Thyroid gland (tissue), 4 donors: ENCODE measurements around the gene DNMT1. TPM values are rescaled to one million over a fixed set of nuclear protein-coding genes. Genes with fewer than 3 reads are reported as not detected.

Experiments used
- DNase-seq, 2 donors: peaks; one replicate each; pipeline ENCODE4 v3.0.0-alpha.2; 2019
- H3K27ac ChIP-seq, 3 donors: fragments of 200-600 bp; sonication (generic); 1 replicate in 2 of 3; 2 replicates in 1 of 3; pipeline ENCODE4 v1.5.1; 2016 to 2019; ENCODE audit warnings: mild to moderate bottlenecking in 1 of 3, moderate library complexity in 1 of 3
- H3K27me3 ChIP-seq: fragments of 200-600 bp; sonication (generic); one replicate; pipeline ENCODE4 v1.5.1; 2019
- H3K36me3 ChIP-seq, 2 donors: fragments of 200-600 bp; sonication (generic); one replicate each; pipeline ENCODE4 v1.5.1; 2016 to 2019
- H3K4me1 ChIP-seq, 2 donors: fragments of 200-600 bp; sonication (generic); one replicate each; pipeline ENCODE4 v1.5.1; 2017 to 2019
- H3K4me3 ChIP-seq, 3 donors: fragments of 200-600 bp; sonication (generic); replicated peaks in 1 of 3; 1 replicate in 2 of 3; 2 replicates in 1 of 3; pipeline ENCODE4 v1.5.1; 2016; ENCODE audit warnings: mild to moderate bottlenecking in 1 of 3
- H3K9me3 ChIP-seq: fragments of 200-600 bp; sonication (generic); one replicate; pipeline ENCODE4 v1.5.1; 2017
- POLR2A ChIP-seq, 2 donors: fragments of 450-650 bp; IDR thresholded peaks; one replicate each; pipeline ENCODE4 v1.6.1; 2017; ENCODE audit warnings: antibody characterized with exemption in 2 of 2, mild to moderate bottlenecking in 2 of 2, moderate library complexity in 1 of 2
- WGBS, 2 donors: methylation state at CpG; one replicate each; pipeline ENCODE4 v1.1.5; 2017; 5-methylcytosine and 5-hydroxymethylcytosine counted together
- intact Hi-C: fragments of 100-400 bp; cut with DNase I; formaldehyde crosslinking; loops from one replicate; pipeline ENCODE4 v1.15.1; 2023
- total RNA-seq, 4 donors: library from RNA; depleted of rRNA; stranded (reverse); fragments of >200 nt; gene quantifications; one replicate each; pipeline ENCODE4 v1.2.3, GENCODE V29; 2016
- TF ChIP-seq, protein P1 (sequence below), 6 experiments: fragments of 200-600 bp in 3 of 6; fragments of 450-650 bp in 3 of 6; sonication (generic) in 3 of 6; IDR thresholded peaks; one replicate each; pipeline ENCODE4 v1.5.1; 2016 to 2019; ENCODE audit warnings: antibody characterized with exemption in 6 of 6, mild to moderate bottlenecking in 2 of 6, inconsistent platforms in 1 of 6, moderate library complexity in 1 of 6

DNMT1 gene
- total RNA-seq, 4 donors from 2014 or later: 31.2 to 49.5 (median 36.0) TPM

DNA sequence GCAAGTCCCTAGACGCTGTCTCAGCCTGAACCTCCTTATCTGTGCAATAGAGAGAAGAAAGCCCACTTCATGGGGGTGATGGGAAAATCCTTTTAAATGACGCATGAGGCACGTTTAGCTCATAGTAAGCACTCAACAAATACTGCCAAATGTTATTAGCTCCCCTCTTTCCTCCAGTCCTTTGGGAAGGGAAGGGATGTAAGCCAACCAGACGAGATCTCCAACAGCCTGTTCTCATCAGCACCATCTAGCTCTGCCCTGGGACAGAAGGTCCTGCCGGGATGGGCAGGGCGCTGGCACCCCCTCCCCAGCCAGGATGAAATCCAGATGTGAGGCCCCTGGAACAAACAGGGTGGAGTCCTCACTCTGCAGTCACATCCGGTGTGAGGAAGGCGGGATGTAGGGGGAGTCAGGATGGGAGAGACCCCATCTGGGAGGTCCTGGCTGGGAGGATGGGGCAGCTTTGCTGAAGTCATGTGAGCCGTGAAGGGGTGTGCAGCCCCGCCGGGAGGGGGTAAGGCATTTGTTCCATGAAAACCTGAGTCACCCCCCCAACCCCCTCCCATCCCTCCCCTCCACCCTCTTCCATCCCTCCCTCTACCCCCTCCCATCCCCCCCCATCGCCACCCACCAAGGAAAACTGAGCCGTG, 31.7 kb upstream of the DNMT1 start:
- peak overlapping the region in 2 of 3 donors; percentile 41 to 62 for H3K27ac ChIP-seq
- H3K4me3 ChIP-seq: no peak overlapping the region
- peak in 1 of 2 donors; percentile 20 for DNase-seq

DNA sequence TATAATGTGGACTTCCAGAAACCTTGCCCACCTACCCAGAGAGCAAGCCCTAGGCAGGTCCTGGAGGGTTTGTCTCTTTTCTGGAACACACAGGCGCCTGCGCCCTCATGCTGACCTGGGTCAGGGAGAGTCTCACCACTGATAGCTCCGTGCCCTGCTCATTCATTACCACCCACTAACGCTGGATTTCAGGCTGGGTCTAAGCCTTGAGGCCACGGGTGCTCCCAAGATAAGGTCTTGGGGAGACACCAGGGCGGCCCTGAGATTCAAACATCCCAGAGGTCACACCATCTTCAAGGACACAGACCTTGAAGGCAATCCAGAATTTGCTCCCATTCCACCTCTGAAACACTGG, 31.2 kb upstream of the DNMT1 start:
- Histone ChIP-seq H3K9me3 (no peaks in the 10 kb centered on the region), H3K27me3 (no peaks in the 10 kb centered on the region), H3K4me1 (peaks cover 8 to 19% of the 10 kb centered on the region in 2 donors), H3K4me3 (no peak overlapping the region), H3K27ac (peak overlapping the region in 2 of 3 donors; percentile 38 to 62), H3K36me3 (no peaks in the 10 kb centered on the region)
- WGBS, 2 donors: 93 to 100% methylated on average over 3 to 6 of the region's 6 CpGs
- no peak for DNase-seq
- TF ChIP-seq, protein P1, sequence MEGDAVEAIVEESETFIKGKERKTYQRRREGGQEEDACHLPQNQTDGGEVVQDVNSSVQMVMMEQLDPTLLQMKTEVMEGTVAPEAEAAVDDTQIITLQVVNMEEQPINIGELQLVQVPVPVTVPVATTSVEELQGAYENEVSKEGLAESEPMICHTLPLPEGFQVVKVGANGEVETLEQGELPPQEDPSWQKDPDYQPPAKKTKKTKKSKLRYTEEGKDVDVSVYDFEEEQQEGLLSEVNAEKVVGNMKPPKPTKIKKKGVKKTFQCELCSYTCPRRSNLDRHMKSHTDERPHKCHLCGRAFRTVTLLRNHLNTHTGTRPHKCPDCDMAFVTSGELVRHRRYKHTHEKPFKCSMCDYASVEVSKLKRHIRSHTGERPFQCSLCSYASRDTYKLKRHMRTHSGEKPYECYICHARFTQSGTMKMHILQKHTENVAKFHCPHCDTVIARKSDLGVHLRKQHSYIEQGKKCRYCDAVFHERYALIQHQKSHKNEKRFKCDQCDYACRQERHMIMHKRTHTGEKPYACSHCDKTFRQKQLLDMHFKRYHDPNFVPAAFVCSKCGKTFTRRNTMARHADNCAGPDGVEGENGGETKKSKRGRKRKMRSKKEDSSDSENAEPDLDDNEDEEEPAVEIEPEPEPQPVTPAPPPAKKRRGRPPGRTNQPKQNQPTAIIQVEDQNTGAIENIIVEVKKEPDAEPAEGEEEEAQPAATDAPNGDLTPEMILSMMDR (IDR thresholded peaks at IDR 0.05): no peak
- no peak for TF ChIP-seq POLR2A (IDR thresholded peaks at IDR 0.05)
- intact Hi-C loops: no loop called here

More for the DNA sequence above, 31.7 kb upstream of the DNMT1 start:
- WGBS, 2 donors: 45 to 55% methylated on average over 11 to 13 of the region's 13 CpGs
- Histone ChIP-seq H3K27me3 (no peaks in the 10 kb centered on the region), H3K36me3 (no peaks in the 10 kb centered on the region), H3K4me1 (peaks cover 11 to 19% of the 10 kb centered on the region in 2 donors), H3K9me3 (no peaks in the 10 kb centered on the region)
- TF ChIP-seq POLR2A (IDR thresholded peaks at IDR 0.05): no peak
- TF ChIP-seq, protein P1 (IDR thresholded peaks at IDR 0.05): no peak
- intact Hi-C loops: no loop called here

DNA sequence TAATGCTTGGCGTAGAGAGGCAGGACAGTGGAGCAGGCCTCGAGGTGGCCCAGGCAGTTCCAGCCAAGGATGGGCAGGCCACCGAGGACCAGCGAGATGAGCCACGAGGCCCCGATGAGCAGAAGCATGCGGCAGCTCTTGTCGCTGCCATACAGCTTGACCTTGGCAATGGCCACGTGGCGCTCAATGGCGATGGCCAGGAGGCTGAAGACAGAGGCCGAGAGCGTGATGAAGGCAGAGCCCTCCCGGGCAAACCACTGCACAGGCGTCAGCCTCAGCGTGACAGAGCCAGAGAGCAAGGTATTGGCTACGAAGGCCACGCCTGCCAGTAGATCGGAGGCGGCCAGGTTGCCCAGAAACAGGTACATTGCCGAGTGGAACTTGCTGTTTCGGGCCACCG, 29.6 kb upstream of the DNMT1 start:
- WGBS, 2 donors: 96 to 97% methylated on average over 20 to 23 of the region's 23 CpGs
- Histone ChIP-seq H3K4me1 (peaks cover 0 to 10% of the 10 kb centered on the region in 2 donors), H3K27ac (no peak overlapping the region), H3K27me3 (no peaks in the 10 kb centered on the region), H3K36me3 (no peaks in the 10 kb centered on the region), H3K9me3 (no peaks in the 10 kb centered on the region), H3K4me3 (no peak overlapping the region)
- intact Hi-C loops: no loop called here
- TF ChIP-seq, protein P1 (IDR thresholded peaks at IDR 0.05): no peak
- no peak for TF ChIP-seq POLR2A (IDR thresholded peaks at IDR 0.05)
- DNase-seq: no peak

GRCh38 chr19:10223488-10224213, 28.9 kb upstream of the DNMT1 start:
- no peaks in the 10 kb centered on the region for H3K9me3 ChIP-seq
- H3K36me3 ChIP-seq: no peaks in the 10 kb centered on the region
- WGBS, 2 donors: 91 to 92% methylated on average over 19 to 28 of the region's 28 CpGs
- no peaks in the 10 kb centered on the region for H3K27me3 ChIP-seq
- no peak for TF ChIP-seq POLR2A (IDR thresholded peaks at IDR 0.05)
- TF ChIP-seq, protein P1 (IDR thresholded peaks at IDR 0.05): no peak
- H3K4me1 ChIP-seq: peaks cover 0 to 10% of the 10 kb centered on the region in 2 donors
- H3K27ac ChIP-seq: no peak overlapping the region
- no peak for DNase-seq
- intact Hi-C loops: no loop called here
- no peak overlapping the region for H3K4me3 ChIP-seq
